NCI-H748 treated with DMSO at 0.1 percent for 48 hours (cell line): ENCODE data around the gene BTBD1.

Experiments used
- DNase-seq: peaks from one replicate; lab custom pipeline; 2025; lab: John Stamatoyannopoulos, UW

Gene BTBD1

DNA sequence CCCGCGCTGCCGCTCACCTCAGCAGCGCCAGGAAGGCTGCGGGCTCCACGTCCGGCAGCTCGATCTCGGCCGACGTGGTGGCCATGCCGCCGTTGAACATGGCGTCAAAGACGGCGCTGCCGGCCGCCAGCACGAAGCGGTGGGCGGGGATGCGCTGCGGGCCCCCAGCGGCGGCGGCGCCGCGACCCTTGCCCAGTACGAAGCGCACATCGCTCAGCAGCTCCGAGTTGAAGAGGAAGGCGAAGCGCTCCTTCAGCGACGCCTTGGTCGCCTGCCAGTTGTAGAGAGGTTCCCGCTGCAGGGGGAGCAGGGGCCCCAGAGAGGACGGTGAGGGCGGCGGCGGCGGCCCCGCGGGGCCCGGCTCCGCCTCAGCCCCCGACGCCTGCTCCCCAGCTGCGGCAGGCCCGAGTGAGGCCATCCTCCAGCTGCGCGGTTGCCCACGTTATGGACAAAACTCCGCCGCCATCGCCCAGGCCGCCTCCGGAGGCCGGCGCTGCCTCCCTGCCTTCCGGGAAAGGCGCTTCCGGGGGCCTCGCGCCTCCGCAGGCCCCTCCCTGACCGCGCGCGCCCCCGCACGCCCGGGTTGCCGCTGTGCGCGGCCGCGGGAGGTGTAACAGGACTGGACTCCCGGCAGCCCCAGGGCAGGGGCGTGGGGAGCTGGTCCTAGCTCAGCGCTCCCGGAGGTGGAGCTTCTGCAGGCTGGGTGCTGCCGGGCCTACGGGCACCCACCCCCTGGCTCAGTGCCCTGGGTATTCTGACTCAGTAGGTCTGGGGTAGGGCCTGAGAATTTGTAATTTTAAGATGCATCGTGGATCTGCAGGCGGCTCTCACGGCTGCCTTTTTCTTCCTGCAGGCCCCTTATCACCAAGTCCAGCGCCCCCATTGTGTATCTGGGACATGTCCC lies at the start of gene BTBD1:
Gene BTBD1, minus strand, starts transcription at position 519 of the 904 bp plus-strand sequence. Its CDS starts 101 bp downstream, at position 418.
- DNase-seq, result peak; percentile 60

DNA sequence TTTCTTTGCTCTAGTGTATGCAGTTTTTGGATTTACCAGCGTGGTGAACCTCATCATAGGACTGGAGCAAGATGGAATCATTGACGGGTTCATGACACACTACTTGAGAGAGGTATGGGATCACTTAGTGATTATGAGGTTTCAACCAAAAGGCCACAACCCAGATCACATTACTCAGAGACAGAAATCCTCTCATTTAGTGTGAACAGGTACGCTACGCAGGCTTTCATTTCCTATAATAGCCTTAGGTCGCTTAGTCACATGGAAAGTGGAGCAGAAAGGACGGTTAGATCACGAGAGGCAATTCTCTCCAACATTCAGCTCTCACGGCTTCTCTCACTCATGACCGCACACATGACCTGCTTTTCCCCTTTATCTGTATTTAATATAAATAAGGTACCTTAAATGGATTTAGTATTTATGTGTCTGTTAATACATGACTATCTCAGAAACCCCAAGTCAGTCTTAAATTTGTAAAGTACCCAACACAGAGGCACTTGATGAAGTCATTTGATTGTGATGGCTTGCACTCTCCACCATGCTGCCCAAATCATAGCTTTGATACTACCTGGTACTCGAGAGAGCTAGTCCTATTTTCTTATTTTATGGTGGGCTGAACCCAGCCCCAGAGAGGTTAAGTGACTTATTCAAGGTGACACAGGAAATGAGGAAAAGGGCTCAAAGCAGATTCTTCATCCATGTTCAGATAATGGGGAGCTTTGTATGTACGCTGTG lies 48.9 kb upstream of the BTBD1 start:
- no peak for DNase-seq

GRCh38 chr15:83115410-83115809 lies 48.4 kb upstream of the BTBD1 start:
- no peak for DNase-seq

- no peak for DNase-seq
Measured at GRCh38 chr15:83114856-83115255, 47.8 kb upstream of the BTBD1 start.

DNA sequence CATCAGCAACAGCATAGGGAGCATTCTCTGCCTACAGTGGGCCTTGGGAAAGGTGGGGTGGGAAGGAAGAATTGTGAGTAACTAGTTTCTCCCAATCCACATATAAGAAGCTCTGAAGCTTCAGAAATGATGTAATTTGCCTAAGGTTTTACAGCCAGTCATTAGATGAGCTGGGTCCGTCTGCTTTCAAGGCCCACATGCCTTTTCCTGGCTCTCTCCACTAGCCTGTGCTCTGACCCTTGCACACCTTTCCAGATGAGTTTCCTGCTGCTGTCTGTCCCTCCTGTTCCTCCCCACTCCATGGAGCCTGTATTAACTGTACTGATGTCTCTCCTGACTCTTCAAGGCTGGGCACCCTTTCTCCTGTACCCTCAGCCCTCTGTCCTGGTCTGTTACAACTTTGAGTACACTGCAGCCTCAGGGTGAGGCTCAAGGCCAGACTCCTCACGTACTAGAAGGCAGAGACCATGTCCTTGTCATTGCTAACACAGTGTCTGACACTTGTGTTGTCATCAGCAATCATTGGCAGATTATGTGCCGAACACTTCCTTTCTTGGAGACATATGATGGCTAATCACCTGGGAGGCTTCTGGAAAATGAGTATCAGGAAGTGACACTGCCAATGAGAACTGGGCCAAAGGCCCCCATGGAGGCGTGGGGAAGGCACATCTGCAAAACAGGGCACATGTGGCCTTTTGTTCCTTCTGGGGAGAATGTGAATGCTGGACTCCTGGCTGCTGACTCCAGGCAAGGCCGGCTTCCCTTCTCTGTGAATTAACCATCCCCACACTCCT lies 47.0 kb upstream of the BTBD1 start:
- no peak for DNase-seq

GRCh38 chr15:83112956-83113299 lies 45.9 kb upstream of the BTBD1 start:
- no peak for DNase-seq

DNA sequence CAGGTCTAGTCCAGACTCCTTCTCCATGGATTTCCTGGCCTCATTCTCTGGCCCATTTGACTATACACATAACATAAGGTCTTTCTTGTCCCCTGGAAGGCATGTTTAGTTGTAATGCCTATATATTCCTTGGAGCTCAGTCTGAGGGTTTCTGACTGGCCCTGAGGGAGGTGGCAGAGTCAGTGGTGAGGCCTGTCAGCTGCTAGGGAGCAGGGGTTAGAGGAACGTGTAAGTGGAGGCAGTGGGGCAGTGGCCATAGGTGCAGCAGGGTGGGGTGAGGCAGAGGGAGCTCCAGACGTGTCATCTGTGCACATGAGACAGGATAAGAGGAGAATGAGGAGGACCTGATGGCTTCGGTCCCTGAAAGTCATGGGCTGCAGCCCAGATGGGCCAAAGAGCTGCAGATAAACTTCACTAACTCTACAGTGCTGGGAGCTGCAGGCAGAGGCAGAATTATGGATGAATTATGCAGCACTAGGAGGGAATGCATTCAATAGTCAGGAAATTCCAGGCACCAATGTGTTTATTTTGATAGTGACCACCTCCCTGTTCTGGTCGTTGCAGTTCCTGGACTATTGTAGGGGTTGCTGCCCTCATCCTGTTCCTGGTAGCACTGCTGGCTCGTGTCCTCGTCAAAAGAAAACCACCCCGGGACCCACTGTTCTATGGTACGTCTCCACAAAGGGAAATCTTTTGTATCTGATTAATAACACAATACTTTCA lies 45.3 kb upstream of the BTBD1 start:
- DNase-seq, result no peak

GRCh38 chr15:83111149-83111548 lies 44.1 kb upstream of the BTBD1 start:
- DNase-seq, result no peak

DNA sequence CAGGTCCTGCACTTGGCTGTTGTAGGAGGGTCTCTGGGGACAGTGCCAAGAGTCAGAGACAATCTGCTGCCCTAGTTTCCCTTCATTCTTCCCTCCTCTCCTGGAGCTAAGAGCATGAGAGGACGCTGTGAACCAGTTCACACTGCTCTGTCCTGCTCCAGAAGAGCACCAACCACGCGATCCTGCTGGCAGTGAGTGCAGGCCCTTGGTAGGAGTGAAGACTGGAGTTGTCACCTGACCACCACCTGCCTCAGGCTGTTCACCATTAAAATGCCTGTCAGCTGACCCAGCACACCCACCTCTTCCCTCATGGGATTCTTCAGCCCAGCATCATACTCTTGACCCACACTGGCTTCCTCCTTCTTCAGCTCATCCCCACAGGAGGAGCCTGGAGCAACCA lies 43.3 kb upstream of the BTBD1 start:
- no peak for DNase-seq

DNA sequence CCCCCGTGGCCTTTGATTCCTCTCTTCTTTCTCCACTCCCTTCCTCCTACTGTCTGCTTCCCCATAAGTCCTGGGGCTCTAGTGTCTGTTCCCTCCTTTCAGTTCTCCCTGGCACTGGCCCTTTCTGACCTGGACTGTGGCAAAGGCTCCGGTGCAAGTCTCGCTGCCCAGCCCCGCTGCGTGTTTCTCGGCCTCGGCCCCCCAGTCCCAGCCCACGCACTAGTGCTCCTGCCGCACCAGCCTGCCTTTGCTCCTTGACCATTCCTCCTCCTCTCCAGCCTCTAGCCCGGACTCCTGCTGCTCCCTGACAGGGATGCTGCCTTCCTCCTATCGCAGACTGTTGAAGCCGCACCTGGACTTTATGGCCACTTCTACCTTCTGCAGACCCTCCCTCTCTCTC lies 42.5 kb upstream of the BTBD1 start:
- DNase-seq, result no peak

- no peak for DNase-seq
Measured at GRCh38 chr15:83108266-83109219, 41.5 kb upstream of the BTBD1 start.

- no peak for DNase-seq
Measured at GRCh38 chr15:83107841-83108181, 40.8 kb upstream of the BTBD1 start.

DNA sequence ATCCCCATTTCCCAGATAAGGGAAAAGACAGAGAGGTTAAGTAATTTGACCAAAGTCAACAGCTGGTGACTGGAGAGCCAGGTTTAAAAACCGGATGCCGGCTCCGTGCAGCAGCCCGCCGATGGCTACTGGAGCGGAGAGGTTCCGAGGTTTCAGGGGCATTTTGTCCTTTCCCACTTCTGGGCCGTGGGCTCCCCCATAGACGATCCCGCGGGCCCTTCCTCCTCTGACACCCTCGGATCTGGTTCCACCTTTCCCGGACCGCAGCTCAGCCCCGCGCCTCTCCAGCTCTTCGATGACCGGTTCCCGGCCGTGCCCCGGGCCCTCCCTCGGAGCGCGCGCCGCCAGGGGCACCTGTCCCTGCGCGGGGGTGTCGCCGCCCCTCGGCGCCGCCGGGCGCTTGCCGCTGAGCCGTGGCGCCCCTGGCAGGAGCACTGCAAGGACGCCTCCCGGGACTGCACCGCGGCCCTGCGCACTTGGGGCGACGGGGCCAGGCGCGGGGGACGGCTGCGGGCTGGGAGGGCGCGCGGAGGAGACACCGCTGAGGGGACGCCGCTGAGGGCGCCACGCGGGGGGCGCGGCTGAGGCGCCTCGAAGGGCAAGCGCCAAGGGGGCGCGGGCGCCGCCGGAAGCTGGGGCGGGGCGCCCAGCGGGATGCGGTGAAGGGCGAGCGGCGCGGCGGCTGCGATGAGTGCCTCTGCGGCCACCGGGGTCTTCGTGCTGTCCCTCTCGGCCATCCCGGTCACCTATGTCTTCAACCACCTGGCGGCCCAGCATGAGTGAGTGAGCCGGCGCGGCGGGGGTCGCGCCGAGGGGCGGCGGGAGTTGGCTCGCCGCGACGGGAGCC lies 40.2 kb upstream of the BTBD1 start, which contains the start of gene TM6SF1:
Gene TM6SF1, plus strand, starts transcription at position 652 of the 847 bp plus-strand sequence. Its CDS starts 36 bp downstream, at position 688.
- no peak for DNase-seq

DNA sequence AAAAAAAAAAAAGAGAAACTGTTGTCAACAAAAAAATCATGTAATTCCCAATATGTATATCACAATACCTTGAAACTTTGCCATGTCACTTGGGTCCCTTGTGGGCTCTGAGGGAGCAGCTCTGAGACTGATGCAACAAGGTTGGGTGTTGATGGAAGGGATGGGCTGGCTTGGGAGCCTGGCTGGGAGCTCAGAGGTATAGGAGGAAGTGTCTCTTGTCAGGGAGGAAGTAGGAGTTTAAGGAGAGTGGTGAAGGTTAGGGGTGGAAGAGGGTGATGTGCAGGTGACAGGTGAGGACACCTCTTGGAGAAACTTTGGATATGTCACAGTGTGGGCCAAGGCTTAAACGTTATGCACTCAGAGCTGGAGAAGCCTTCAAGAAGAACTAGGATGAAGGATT lies 38.4 kb upstream of the BTBD1 start:
- no peak for DNase-seq

DNA sequence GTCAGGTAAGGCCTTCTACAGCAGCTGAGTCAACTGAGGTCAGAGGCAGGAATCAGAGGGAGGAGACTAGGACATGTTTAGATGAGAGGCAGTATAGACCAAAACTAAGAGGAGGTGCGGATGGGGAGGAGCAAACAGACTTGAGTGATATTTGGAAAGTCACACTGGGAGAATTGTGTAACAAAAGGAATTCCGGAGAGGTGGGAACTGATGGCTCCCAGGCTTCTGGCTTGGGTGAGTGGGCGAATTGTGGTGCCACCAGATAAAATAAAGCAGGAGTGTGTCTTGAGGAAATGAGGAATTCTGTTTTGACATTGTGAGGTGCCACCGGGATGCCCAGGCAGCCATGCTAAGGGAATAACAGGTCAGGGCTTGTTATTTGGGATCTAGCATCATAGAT lies 37.1 kb upstream of the BTBD1 start:
- no peak for DNase-seq

- no peak for DNase-seq
Measured at GRCh38 chr15:83102346-83102745, 35.3 kb upstream of the BTBD1 start.

- DNase-seq, result no peak
Measured at GRCh38 chr15:83100097-83100646, 33.1 kb upstream of the BTBD1 start.

GRCh38 chr15:83099290-83099689 lies 32.2 kb upstream of the BTBD1 start:
- no peak for DNase-seq

- no peak for DNase-seq
Measured at GRCh38 chr15:83098079-83098478, 31.0 kb upstream of the BTBD1 start.
